ENCODE results near the gene FREM1.

FREM1 gene

DNA sequence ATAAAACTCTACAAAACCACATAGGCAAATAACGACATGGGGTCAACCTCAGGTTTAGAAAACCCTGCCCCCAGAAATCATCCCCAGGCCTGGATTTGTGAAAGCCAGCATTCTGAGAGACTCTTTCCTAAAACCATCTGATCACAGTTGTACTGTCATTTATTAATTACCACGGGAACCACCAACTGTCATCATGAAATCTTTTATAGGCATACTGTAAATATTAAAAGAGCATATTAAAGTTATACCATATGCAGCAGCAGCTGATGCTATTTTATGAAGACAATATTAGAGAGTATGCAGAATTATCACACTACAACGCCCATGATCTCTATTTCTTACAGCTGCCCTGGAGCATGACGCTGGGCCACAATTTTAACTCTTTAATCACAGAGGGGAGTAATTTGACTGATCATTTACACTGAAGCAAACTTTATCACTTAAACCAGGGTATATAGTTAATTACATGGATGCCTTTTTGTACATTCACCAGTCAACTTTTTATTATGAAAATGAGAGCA is 208.0 kb downstream of the FREM1 start:
- CTCF ChIA-PET: no interaction called here
- POLR2A ChIA-PET: no interaction called here
- no peak for TF ChIP-seq L3MBTL2 (conservative IDR thresholded peaks at IDR 0.05)
- no peak for TF ChIP-seq ARNT (IDR thresholded peaks at IDR 0.05)
- no peak for TF ChIP-seq CTBP1 (IDR thresholded peaks at IDR 0.05; ENCODE audit: borderline replicate concordance)
- no peak for TF ChIP-seq NFRKB (IDR thresholded peaks at IDR 0.05)
- TF ChIP-seq BHLHE40 (IDR thresholded peaks at IDR 0.05; ENCODE audit: borderline replicate concordance): no peak
- no peak for TF ChIP-seq TARDBP (IDR thresholded peaks at IDR 0.05)
- no peak for TF ChIP-seq SUZ12 (IDR thresholded peaks at IDR 0.05)
- no peak for TF ChIP-seq FOXM1 (IDR thresholded peaks at IDR 0.05; ENCODE audit: borderline replicate concordance)
- no peak for TF ChIP-seq ZNF384 (IDR thresholded peaks at IDR 0.05)
- DNase-seq (ENCODE audit: extremely low spot score): no peak

DNA sequence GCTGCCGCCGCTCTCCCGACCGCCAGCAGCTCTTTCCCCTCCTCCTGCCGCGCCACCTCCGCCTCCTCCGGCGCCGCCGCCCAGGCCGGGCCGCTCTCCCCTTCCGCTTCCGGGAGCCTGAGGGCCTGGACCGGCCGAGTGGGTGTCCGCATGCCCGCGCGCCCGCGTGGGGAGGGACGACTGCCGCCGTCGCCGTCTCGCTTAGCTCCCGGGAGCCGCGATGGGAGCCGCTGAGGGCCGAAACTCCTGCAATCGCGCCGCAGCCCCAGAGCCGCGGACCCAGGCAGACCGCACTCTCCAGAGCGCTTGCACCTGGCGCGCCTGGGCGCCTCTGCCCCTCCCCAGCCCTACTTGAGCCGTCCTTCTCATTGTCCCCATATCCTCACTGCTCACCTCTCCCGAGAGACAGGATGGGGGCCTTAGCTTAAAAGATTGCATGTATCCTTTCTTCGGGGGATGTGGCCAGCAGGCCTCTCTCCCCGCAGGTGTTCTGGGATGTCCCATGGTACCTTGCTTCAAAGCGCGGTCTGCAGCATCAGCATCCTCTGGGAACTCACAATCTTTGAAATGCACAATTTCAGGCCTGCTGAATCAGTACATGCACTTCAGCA is 216.9 kb downstream of the FREM1 start, which contains the start of gene ZDHHC21:
ZDHHC21 (minus strand) TSS at position 182 of the 611 bp plus-strand sequence. CDS start 19,092 bp downstream, outside the sequence.
- peak; percentile 59 for DNase-seq (ENCODE audit: extremely low spot score)
- CTCF ChIA-PET: no interaction called here
- POLR2A ChIA-PET: interaction anchor here (1.0 to 1.1 kb wide), 2 partner anchors 12 to 17 kb away, joined by 3 read pairs; no protein-coding TSS in a partner anchor
- TF ChIP-seq L3MBTL2 (conservative IDR thresholded peaks at IDR 0.05) (peak; percentile 34; the same call in 1 of the 2 replicates), ZNF384 (IDR thresholded peaks at IDR 0.05) (no peak), CTBP1 (IDR thresholded peaks at IDR 0.05; ENCODE audit: borderline replicate concordance) (0 out of 2 replicates have a peak, but pooled peaks have one; percentile 0), SP1 (IDR thresholded peaks at IDR 0.05) (no peak), SUZ12 (IDR thresholded peaks at IDR 0.05) (no peak)
- TF ChIP-seq, protein P1, sequence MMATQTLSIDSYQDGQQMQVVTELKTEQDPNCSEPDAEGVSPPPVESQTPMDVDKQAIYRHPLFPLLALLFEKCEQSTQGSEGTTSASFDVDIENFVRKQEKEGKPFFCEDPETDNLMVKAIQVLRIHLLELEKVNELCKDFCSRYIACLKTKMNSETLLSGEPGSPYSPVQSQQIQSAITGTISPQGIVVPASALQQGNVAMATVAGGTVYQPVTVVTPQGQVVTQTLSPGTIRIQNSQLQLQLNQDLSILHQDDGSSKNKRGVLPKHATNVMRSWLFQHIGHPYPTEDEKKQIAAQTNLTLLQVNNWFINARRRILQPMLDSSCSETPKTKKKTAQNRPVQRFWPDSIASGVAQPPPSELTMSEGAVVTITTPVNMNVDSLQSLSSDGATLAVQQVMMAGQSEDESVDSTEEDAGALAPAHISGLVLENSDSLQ (IDR thresholded peaks at IDR 0.05): no peak

DNA sequence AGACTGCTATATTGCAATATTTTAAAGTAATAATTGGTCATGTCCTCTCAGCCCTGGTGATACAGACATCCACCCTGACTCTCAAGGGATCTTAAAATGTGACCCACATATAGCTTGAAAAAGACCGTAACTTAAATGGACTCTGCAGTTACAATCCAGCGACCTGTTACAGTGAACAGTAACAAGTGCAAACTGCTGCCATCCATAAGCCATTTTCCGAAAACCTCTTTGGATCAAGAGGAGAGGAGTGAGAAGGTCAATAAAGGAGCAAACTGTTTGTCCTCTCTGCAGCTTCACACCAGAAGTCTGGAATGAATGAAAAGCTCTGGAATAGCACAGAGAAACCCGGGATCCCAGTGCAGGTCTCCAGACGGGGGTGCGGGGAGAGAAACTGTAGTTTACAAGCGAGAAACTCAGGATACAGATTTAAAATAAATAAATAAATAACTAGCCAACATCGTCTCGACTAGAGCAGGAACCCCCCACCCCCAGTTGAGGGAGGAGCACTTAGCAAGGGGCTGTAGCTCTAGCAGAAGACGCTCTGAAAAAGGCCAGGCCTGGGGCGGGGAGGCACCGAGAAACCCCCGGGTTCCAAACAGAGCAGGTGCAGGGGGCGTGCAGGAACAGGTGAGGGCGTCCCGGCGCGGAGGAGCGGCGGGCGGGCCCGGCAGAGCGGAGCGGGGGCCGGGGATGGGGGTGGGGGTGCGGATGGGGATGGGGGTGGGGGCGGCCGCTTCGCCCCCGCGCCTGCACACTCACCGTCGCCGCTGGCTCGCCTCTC is 217.6 kb downstream of the FREM1 start:
- TF ChIP-seq, protein P1 (IDR thresholded peaks at IDR 0.05): no peak
- TF ChIP-seq BHLHE40 (IDR thresholded peaks at IDR 0.05; ENCODE audit: borderline replicate concordance): no peak
- TF ChIP-seq ELF4 (IDR thresholded peaks at IDR 0.05): no peak
- no peak for TF ChIP-seq FOXK2 (IDR thresholded peaks at IDR 0.05)
- no peak for TF ChIP-seq CTBP1 (IDR thresholded peaks at IDR 0.05; ENCODE audit: borderline replicate concordance)
- no peak for TF ChIP-seq FOXM1 (IDR thresholded peaks at IDR 0.05; ENCODE audit: borderline replicate concordance)
- no peak for TF ChIP-seq NFRKB (IDR thresholded peaks at IDR 0.05)
- TF ChIP-seq L3MBTL2 (conservative IDR thresholded peaks at IDR 0.05): no peak
- TF ChIP-seq FOXA1 (IDR thresholded peaks at IDR 0.05): no peak
- TF ChIP-seq LEF1 (IDR thresholded peaks at IDR 0.05; ENCODE audit: borderline replicate concordance): no peak
- TF ChIP-seq HDGF (IDR thresholded peaks at IDR 0.05; ENCODE audit: borderline replicate concordance): no peak
- no peak for TF ChIP-seq TARDBP (IDR thresholded peaks at IDR 0.05)
- no peak for TF ChIP-seq SP1 (IDR thresholded peaks at IDR 0.05)
- TF ChIP-seq ZNF384 (IDR thresholded peaks at IDR 0.05): no peak
- no peak for TF ChIP-seq ARNT (IDR thresholded peaks at IDR 0.05)
- no peak for DNase-seq (ENCODE audit: extremely low spot score)
- ChIA-PET POLR2A (interaction anchor here (1.0 to 1.1 kb wide), 2 partner anchors 13 to 16 kb away, joined by 3 read pairs; no protein-coding TSS in a partner anchor), CTCF (no interaction called here)

DNA sequence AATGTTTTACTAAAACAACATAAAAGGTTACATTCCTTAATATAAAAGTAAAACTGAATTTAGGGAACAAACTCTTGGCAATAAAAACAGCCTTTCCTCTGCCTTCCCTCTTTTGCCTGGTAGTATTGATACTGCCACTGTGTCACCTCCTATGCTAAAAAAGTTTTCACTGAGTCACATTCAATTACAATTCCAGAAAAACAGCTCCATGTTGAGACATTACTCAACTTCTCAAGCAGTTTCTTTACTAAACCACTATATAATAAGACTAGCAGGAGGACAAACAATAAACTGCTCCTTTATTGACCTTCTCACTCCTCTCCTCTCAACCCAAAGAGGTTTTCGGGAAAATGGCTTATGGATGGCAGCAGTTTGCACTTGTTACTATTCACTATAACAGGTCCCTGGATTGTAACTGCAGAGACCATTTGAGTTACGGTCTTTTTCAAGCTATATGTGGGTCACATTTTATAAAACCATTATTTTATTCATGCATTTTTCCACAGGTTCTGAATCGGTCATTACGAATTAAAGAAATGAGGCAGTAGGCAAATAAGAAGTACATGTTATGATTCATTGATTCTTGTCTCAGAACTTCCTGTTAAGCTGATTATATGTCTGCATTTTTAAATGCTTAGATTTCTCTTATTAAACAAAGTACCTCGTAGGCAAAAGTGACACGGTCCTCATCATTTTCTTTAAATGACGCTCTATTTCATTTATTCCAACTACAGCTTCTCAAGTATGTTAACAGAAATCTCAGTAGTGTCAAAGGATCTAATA is 219.1 kb downstream of the FREM1 start:
- TF ChIP-seq ZNF384 (IDR thresholded peaks at IDR 0.05) (no peak), LEF1 (IDR thresholded peaks at IDR 0.05; ENCODE audit: borderline replicate concordance) (no peak), BHLHE40 (IDR thresholded peaks at IDR 0.05; ENCODE audit: borderline replicate concordance) (no peak), NFRKB (IDR thresholded peaks at IDR 0.05) (no peak), HDGF (IDR thresholded peaks at IDR 0.05; ENCODE audit: borderline replicate concordance) (no peak), TARDBP (IDR thresholded peaks at IDR 0.05) (no peak), FOXA1 (IDR thresholded peaks at IDR 0.05) (no peak), SUZ12 (IDR thresholded peaks at IDR 0.05) (no peak), L3MBTL2 (conservative IDR thresholded peaks at IDR 0.05) (no peak), ELF4 (IDR thresholded peaks at IDR 0.05) (no peak), SP1 (IDR thresholded peaks at IDR 0.05) (no peak), FOXM1 (IDR thresholded peaks at IDR 0.05; ENCODE audit: borderline replicate concordance) (no peak), FOXK2 (IDR thresholded peaks at IDR 0.05) (no peak), ARNT (IDR thresholded peaks at IDR 0.05) (no peak), CTBP1 (IDR thresholded peaks at IDR 0.05; ENCODE audit: borderline replicate concordance) (no peak)
- TF ChIP-seq, protein P1 (IDR thresholded peaks at IDR 0.05): no peak
- no peak for DNase-seq (ENCODE audit: extremely low spot score)
- CTCF ChIA-PET: no interaction called here
- POLR2A ChIA-PET: interaction anchor here (0.6 kb wide), 1 partner anchor 63 kb away, joined by 3 read pairs; no protein-coding TSS in a partner anchor

Measured in HEK293T (cell line).